ENCODE data around the gene KLB.
A peak's percentile ranks its signal among the peaks of the same experiment; 100 is the strongest.
"Not testable (repeated sequence)": the region's sequence is repeated elsewhere in the genome, so short reads cannot be mapped to it uniquely, and the experiment has no call there.

Gene KLB

GRCh38 chr4:39426728-39427127 lies 20.0 kb downstream of the KLB start:
- DNase-seq (ENCODE audit: low read depth in 2 of 2): no peak

GRCh38 chr4:39427520-39428114 lies 20.9 kb downstream of the KLB start:
- no peak for DNase-seq (ENCODE audit: low read depth in 2 of 2)

DNA sequence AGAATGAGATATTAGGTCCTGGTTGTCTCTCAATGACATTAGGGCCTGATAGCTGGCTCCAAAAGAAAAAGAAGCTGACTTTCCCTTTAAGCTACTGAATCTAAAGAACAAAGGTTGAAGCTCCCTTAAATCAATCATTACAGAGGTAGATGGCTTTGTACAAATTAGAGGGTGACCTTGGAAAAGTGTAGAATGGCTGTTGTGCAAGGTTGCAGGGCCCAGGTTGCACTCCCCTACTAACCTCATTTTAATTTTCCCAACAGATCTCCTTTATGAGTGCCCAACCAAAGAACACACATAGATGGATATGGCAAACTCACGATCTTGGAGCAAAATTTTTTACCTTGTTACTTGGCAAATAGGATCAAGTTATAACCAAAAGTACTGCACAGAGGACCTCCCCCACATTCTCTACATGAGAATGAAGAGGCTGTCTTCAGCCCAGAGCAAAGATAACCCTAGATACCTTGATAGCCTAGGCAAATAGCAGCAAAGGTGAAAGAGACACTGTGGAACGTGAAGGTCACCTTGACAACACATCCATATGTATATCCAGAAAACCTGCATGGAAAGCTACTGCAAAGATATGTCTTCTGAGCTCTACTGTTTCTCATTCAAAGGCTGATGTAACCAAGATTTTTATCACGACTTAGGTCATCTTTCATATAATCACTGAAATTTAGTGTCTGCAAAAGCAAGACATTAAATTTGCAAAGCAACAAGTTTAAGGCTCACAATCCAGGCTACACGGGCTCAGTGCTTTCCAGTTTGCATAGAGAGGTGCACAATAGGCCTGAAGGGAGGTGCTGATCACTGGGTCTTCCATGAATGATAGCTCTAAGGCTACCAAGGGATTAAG lies 23.0 kb downstream of the KLB start:
- no peak for DNase-seq (ENCODE audit: low read depth in 2 of 2)

GRCh38 chr4:39433878-39434492 lies 27.3 kb downstream of the KLB start:
- DNase-seq (ENCODE audit: low read depth in 2 of 2): no peak

GRCh38 chr4:39435659-39436563 lies 29.2 kb downstream of the KLB start:
- DNase-seq (ENCODE audit: low read depth in 2 of 2): no peak

- DNase-seq (ENCODE audit: low read depth in 2 of 2): no peak
Observed at GRCh38 chr4:39441593-39441992, 34.9 kb downstream of the KLB start.

- DNase-seq (ENCODE audit: low read depth in 2 of 2): no peak
Observed at GRCh38 chr4:39442998-39443397, 36.3 kb downstream of the KLB start.

DNA sequence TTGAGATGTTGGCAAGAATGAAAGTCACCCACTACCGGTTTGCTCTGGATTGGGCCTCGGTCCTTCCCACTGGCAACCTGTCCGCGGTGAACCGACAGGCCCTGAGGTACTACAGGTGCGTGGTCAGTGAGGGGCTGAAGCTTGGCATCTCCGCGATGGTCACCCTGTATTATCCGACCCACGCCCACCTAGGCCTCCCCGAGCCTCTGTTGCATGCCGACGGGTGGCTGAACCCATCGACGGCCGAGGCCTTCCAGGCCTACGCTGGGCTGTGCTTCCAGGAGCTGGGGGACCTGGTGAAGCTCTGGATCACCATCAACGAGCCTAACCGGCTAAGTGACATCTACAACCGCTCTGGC lies 39.7 kb downstream of the KLB start:
- DNase-seq (ENCODE audit: low read depth in 2 of 2): no peak

- peak in 1 of 2 donors; percentile 36 for DNase-seq (ENCODE audit: low read depth in 2 of 2)
Observed at GRCh38 chr4:39446842-39447573, 40.3 kb downstream of the KLB start.

- no peak for DNase-seq (ENCODE audit: low read depth in 2 of 2)
Observed at GRCh38 chr4:39450618-39451017, 43.9 kb downstream of the KLB start.

- DNase-seq (ENCODE audit: low read depth in 2 of 2): no peak
Observed at GRCh38 chr4:39451423-39452023, 44.8 kb downstream of the KLB start.

DNA sequence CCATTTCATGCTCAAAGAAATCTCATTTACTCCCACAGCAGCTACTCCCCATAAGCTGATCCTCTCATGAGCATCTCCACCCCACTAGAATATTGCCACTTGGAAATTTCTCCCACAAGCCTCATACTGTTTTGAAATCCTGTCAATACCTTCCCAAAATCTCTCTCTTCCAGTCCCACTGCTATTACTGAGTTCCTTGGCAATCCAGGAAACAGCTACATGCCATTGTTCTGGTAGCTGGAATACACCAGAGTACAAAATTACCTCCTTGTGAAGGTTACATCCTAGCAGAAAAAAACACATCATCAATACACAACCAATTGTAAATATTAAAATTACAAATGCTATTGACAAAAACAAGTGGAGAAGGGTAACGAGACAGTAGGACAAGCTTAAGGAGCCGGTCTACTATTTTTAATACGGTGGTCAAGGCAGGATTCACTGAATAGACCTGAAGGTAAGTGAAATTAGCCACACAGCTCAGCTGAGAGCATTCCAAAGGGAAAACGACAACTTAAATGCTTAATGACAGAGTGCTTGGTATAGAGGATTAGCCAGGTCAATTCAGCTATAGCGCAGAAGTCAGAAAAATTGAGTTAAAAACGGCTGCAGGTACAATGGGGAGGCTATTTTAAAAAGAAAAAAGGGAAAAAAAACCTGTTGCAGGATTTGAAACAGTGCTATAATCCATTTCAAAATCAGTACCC lies 45.6 kb downstream of the KLB start:
- no peak for DNase-seq (ENCODE audit: low read depth in 2 of 2)

GRCh38 chr4:39452860-39453587 lies 46.3 kb downstream of the KLB start:
- DNase-seq (ENCODE audit: low read depth in 2 of 2): no peak

DNA sequence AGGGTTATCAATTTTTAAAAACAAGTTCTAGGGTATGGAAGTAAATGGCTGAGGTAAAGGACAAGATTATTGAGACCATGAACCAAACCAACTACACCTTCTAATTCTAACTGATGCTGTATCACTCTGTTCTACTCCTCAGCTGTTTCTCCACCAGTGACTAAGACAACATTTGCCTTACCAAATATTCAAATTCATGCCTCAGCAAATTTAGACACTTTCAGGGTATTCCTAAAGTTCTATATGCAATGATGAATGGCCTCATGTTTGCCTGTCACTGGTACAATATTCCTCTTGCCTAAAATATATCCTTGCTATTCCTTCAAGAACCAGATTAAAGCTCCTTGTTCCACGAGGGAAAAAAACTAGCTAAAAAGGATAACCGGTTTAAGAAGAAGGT lies 47.0 kb downstream of the KLB start:
- no peak for DNase-seq (ENCODE audit: low read depth in 2 of 2)

DNA sequence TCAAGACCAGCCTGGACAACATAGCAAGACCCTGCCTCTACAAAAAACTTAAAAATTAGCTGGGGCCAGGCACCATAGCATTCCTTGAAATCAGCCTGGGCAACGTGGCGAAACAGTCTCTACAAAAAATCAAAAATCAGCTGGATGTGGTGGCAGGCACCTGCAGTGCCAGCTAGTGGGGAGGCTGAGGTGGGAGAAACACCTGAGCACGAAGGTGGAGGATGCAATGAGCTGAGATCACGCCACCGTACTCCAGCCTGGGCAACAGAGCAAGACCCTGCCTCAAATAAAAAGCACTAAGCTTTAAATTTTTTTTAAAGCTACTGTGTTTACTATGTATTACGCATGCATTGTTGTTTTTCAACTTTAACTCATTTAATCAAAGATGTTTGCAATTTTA lies 48.8 kb downstream of the KLB start:
- DNase-seq (ENCODE audit: low read depth in 2 of 2): no peak

DNA sequence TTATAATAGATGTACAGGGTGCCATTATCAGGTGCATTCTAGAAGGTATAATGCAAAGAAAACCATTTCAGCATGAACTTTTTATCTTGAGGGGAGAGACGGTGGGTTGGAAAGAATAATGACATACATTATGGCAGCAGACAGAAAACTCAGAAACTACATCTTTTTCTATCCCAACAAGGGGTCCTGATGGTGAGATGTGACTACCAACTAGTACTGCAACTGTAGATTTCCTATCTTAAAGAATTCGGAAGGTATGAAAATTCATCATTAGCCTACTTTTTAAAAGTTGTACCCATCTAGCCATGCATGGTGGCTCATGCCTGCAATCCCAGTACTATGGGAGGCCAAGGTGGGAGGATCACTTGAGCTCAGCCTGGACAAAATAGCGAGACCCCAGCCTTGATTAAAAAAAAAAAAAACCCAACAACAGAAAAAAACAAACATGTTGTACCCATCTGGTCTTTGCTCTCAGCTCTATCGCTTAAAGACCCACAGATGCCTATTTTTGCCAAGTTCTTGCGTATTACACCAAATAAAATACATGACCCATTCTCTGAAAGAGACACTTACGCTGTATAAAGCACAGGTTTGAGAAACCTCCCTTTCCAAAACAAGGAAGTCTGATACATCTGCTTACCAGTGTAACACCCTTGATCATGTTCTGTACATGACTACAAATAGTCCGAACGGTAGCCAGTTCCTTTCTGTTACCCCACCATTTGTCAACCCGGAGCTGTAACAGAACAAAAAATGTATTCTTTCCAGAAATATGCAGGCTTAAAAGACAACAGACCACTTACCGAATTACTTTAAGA lies 50.4 kb downstream of the KLB start:
- DNase-seq (ENCODE audit: low read depth in 2 of 2): no peak

GRCh38 chr4:39458161-39458504 lies 51.4 kb downstream of the KLB start:
- not testable (repeated sequence) for DNase-seq (ENCODE audit: low read depth in 2 of 2)

- peak; percentile 86 to 90 for DNase-seq (ENCODE audit: low read depth in 2 of 2)
Observed at GRCh38 chr4:39458505-39459300, 52.0 kb downstream of the KLB start, which contains the start of the genes LIAS and RPL9. TSS of gene LIAS (plus strand) at chr4:39459056. CDS start at chr4:39459118, 62 bp downstream. TSS of gene RPL9 (minus strand) at chr4:39458922. CDS start at chr4:39458439, 483 bp downstream.

Data from stimulated activated CD8-positive, alpha-beta memory T cell treated with anti-CD3 and anti-CD28 coated beads, Interleukin-2, amount 100 ng/mL, for 1 hour (primary cell).